Endodermal cell (in vitro differentiated cells): ENCODE measurements around the gene RANGRF. TPM values are rescaled to one million over a fixed set of nuclear protein-coding genes. Genes with fewer than 3 reads are reported as not detected.

Source experiments
- DNase-seq: peaks from one replicate; pipeline ENCODE4 v3.0.0-alpha.2; 2017
- H3K27ac ChIP-seq: 2 replicates; pipeline ENCODE4 v1.5.1; 2013; ENCODE audit warnings: mild to moderate bottlenecking, low read depth, low read length, moderate library complexity
- H3K27me3 ChIP-seq: 2 replicates; pipeline ENCODE4 v1.6.1; 2013; ENCODE audit warnings: mild to moderate bottlenecking, low read length, moderate library complexity; ENCODE audit not compliant: insufficient read depth, control insufficient read depth, poor library complexity, severe bottlenecking
- H3K36me3 ChIP-seq: 2 replicates; pipeline ENCODE4 v1.7.0; 2013; ENCODE audit warnings: mild to moderate bottlenecking, low read length, moderate library complexity; ENCODE audit not compliant: control insufficient read depth, insufficient read depth
- H3K4me1 ChIP-seq: one replicate; pipeline ENCODE4 v1.7.0; 2013; ENCODE audit warnings: low read length; ENCODE audit not compliant: control insufficient read depth, insufficient read depth
- H3K4me3 ChIP-seq: 2 replicates; pipeline ENCODE4 v1.5.1; 2013; ENCODE audit warnings: mild to moderate bottlenecking, low read length, moderate library complexity
- H3K9ac ChIP-seq: 2 replicates; pipeline ENCODE4 v1.6.1; 2013; ENCODE audit warnings: mild to moderate bottlenecking, low read length, moderate library complexity; ENCODE audit not compliant: poor library complexity, severe bottlenecking; ENCODE audit errors: extremely low read depth
- H3K9me3 ChIP-seq: 2 replicates; pipeline ENCODE4 v1.6.1; 2013; ENCODE audit warnings: mild to moderate bottlenecking, low read length, moderate library complexity; ENCODE audit not compliant: control insufficient read depth
- H3K27ac Mint-ChIP-seq: 2 replicates; pipeline ENCODE4 v1.8.0; 2020; ENCODE audit warnings: mixed read lengths
- H3K27me3 Mint-ChIP-seq: 2 replicates; pipeline ENCODE4 v1.8.0; 2021; ENCODE audit warnings: mild to moderate bottlenecking, mixed read lengths; ENCODE audit not compliant: insufficient read depth
- H3K36me3 Mint-ChIP-seq: 2 replicates; pipeline ENCODE4 v1.8.0; 2020; ENCODE audit warnings: low read depth, mixed read lengths
- H3K4me1 Mint-ChIP-seq: 2 replicates; pipeline ENCODE4 v1.8.0; 2020; ENCODE audit warnings: mixed read lengths
- H3K4me3 Mint-ChIP-seq: 2 replicates; pipeline ENCODE4 v1.8.0; 2020; ENCODE audit warnings: mild to moderate bottlenecking, moderate library complexity, mixed read lengths
- H3K9me3 Mint-ChIP-seq: 2 replicates; pipeline ENCODE4 v1.8.0; 2020; ENCODE audit warnings: mild to moderate bottlenecking, mixed read lengths
- CTCF ChIP-seq: fragments of 200-600 bp; sonication (generic); conservative IDR thresholded peaks from 2 replicates; pipeline ENCODE4 v1.5.0; 2021; ENCODE audit warnings: antibody characterized with exemption, mild to moderate bottlenecking
- WGBS, 2 experiments: methylation state at CpG; one replicate each; pipeline versions ENCODE4 v1.1.5 to v1.1.7; 2013; ENCODE audit warnings: missing lambda C conversion rate in 2 of 2, mixed read lengths in 1 of 2; ENCODE audit not compliant: insufficient coverage in 1 of 2, insufficient read length in 1 of 2; 5-methylcytosine and 5-hydroxymethylcytosine counted together
- total RNA-seq, 2 donors: library from RNA; stranded (reverse); fragmentation: NEBNext Ultra II Directional in 1 of 2; extraction: Animal tissue kit (Norgen Biotek cat#: 25700) in 1 of 2; gene quantifications; 2 replicates in 1 of 2; 3 replicates in 1 of 2; pipeline ENCODE4 v1.2.1, GENCODE V29; 2021

The RANGRF gene
- total RNA-seq, 2 donors from 2014 or later, result 34.0 to 36.3 TPM

- no peak for TF ChIP-seq CTCF
- peaks cover 25% of the 10 kb centered on the region for H3K27me3 Mint-ChIP-seq
- Histone ChIP-seq H3K27ac (no peak overlapping the region), H3K36me3 (no peaks in the 10 kb centered on the region), H3K4me1 (peaks cover 9% of the 10 kb centered on the region), H3K4me3 (no peak overlapping the region), H3K9me3 (no peaks in the 10 kb centered on the region), H3K9ac (no peak overlapping the region), H3K27me3 (peaks cover 24% of the 10 kb centered on the region)
- peak; percentile 49 for DNase-seq
- no peak overlapping the region for H3K4me3 Mint-ChIP-seq
- H3K27ac Mint-ChIP-seq, result no peak overlapping the region
- H3K9me3 Mint-ChIP-seq, result no peaks in the 10 kb centered on the region
- peaks cover 47% of the 10 kb centered on the region for H3K4me1 Mint-ChIP-seq
- no peaks in the 10 kb centered on the region for H3K36me3 Mint-ChIP-seq
- WGBS, 2 experiments, result 86 to 92% methylated on average over 11 to 13 of the region's 13 CpGs
Measured at GRCh38 chr17:8312251-8312650, 23.8 kb downstream of the RANGRF start.

DNA sequence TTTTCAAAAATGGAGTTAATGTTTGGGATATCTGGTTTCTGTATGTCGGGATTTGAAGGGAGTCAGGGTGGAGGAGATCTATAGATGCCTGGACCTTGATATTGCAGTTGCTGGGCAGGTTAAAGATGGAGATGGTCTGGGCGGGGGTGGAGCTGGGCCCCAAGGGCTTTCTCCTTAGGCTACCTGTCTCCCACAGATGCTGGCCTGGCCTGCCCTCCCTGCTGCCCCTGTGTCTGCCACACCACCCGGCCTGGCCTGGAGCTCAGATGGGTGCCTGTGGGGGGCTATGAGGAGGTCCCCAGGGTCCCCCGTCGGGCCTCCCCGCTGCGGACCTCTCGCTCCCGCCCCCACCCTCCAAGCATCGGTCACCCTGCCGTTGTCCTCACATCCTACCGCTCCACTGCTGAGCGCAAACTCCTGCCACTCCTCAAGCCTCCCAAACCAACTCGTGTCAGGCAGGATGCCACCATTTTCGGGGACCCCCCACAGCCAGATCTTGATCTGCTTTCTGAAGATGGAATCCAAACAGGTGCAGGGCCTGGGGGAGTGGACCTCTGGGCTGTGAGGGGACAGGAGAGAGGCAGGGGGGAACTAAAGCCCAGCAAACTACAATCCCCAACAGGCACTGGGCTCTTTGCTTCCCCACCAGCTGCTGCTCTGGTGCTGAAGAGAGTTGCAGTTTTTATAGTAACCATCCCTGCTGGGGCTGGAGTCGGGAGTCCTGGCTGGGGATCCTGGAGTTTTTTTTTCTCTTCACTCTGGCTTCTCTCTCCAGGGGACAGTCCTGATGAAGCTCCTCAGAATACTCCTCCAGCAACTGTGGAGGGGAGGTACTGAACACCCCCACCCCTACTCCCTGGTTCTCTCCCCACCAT lies 24.5 kb downstream of the RANGRF start:
- H3K9me3 Mint-ChIP-seq, result no peaks in the 10 kb centered on the region
- no peak overlapping the region for H3K4me3 ChIP-seq
- TF ChIP-seq CTCF, result no peak
- H3K27ac Mint-ChIP-seq, result peak overlapping the region; percentile 55
- H3K9me3 ChIP-seq, result no peaks in the 10 kb centered on the region
- no peak overlapping the region for H3K27ac ChIP-seq
- H3K4me1 ChIP-seq, result peaks cover 9% of the 10 kb centered on the region
- no peak overlapping the region for H3K9ac ChIP-seq
- DNase-seq, result peak; percentile 73
- no peaks in the 10 kb centered on the region for H3K36me3 Mint-ChIP-seq
- H3K4me3 Mint-ChIP-seq, result no peak overlapping the region
- peaks cover 47% of the 10 kb centered on the region for H3K4me1 Mint-ChIP-seq
- peaks cover 25% of the 10 kb centered on the region for H3K27me3 Mint-ChIP-seq
- no peaks in the 10 kb centered on the region for H3K36me3 ChIP-seq
- H3K27me3 ChIP-seq, result peaks cover 24% of the 10 kb centered on the region
- WGBS, 2 experiments, result 83% methylated on average over 1 to 16 of the region's 16 CpGs

DNA sequence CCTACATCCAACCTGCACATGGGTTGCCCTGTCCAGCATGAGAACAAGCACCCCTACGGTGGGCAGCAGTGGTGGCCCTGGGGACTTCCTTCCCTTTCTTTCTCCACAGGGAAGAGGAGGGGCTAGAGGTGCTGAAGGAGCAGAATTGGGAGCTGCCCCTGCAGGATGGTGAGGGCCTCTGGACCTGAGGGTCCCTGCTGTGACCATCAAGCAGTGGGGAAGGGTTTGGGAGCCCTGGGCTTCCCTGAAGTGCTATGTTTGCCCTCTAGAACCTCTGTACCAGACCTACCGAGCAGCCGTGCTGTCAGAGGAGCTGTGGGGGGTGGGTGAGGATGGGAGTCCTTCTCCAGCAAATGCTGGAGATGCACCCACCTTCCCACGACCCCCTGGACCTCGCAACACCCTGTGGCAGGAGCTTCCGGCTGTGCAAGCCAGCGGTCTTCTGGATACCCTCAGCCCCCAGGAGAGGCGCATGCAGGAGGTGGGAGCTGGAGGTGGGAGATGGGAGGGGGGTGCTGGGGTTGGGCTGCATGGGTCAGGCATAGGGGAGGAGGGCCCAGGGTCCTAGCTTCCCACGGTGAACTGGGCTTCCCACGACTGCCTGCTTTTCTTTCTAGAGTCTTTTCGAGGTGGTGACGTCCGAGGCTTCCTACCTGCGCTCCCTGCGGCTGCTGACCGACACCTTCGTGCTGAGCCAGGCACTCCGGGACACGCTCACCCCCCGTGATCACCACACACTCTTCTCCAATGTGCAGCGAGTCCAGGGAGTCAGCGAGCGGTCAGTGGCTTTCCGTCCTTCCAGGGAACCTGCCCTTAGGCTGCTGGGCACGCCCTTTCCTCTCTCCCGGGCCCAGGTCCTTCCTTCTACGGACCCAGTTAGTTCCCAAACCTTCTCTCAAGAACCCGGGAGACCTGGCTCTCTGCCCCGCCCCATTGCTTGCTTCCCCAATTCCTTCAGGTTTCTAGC lies 26.6 kb downstream of the RANGRF start:
- H3K27ac Mint-ChIP-seq, result no peak overlapping the region
- peaks cover 44% of the 10 kb centered on the region for H3K4me1 Mint-ChIP-seq
- Histone ChIP-seq H3K9ac (no peak overlapping the region), H3K4me3 (peak overlapping the region; percentile 71), H3K9me3 (no peaks in the 10 kb centered on the region), H3K27ac (no peak overlapping the region), H3K4me1 (peaks cover 9% of the 10 kb centered on the region), H3K27me3 (peaks cover 24% of the 10 kb centered on the region), H3K36me3 (no peaks in the 10 kb centered on the region)
- peak overlapping the region; percentile 62 for H3K4me3 Mint-ChIP-seq
- TF ChIP-seq CTCF, result no peak
- DNase-seq, result peak; percentile 78
- H3K27me3 Mint-ChIP-seq, result peaks cover 25% of the 10 kb centered on the region
- peaks cover 7% of the 10 kb centered on the region for H3K36me3 Mint-ChIP-seq
- no peaks in the 10 kb centered on the region for H3K9me3 Mint-ChIP-seq
- WGBS, 2 experiments, result 16 to 28% methylated on average over 18 to 29 of the region's 29 CpGs
